SHP77 treated with DMSO at 0.1 percent for 48 hours (cell line): ENCODE data around the gene TFEC.
A peak's percentile ranks its signal among the peaks of the same experiment; 100 is the strongest.
"Not testable (repeated sequence)": the region's sequence is repeated elsewhere in the genome, so short reads cannot be mapped to it uniquely, and the experiment has no call there.

Experiments used
- DNase-seq: peaks from one replicate; lab custom pipeline; 2025; lab: John Stamatoyannopoulos, UW

Gene TFEC

GRCh38 chr7:115929736-115930135 is 100.8 kb downstream of the TFEC start:
- not testable (repeated sequence) for DNase-seq

GRCh38 chr7:115924411-115924810 is 106.2 kb downstream of the TFEC start:
- DNase-seq, result no peak

GRCh38 chr7:115920367-115920766 is 110.2 kb downstream of the TFEC start:
- DNase-seq, result no peak

GRCh38 chr7:115914951-115915350 is 115.6 kb downstream of the TFEC start:
- DNase-seq, result no peak

- DNase-seq, result no peak
Measured at GRCh38 chr7:115911465-115911864, 119.1 kb downstream of the TFEC start.

GRCh38 chr7:115910541-115911164 is 119.9 kb downstream of the TFEC start:
- DNase-seq, result peak; percentile 33

- no peak for DNase-seq
Measured at GRCh38 chr7:115906731-115907130, 123.8 kb downstream of the TFEC start.

- DNase-seq, result no peak
Measured at GRCh38 chr7:115889669-115889984, 140.9 kb downstream of the TFEC start.

- no peak for DNase-seq
Measured at GRCh38 chr7:115888981-115889668, 141.4 kb downstream of the TFEC start.

- DNase-seq, result no peak
Measured at GRCh38 chr7:115885550-115885949, 145.0 kb downstream of the TFEC start.
